ENCODE data around the gene SCFD2.
"Not testable (repeated sequence)": the region's sequence is repeated elsewhere in the genome, so short reads cannot be mapped to it uniquely, and the experiment has no call there.

SCFD2 gene

GRCh38 chr4:53043891-53044650, 321.8 kb downstream of the SCFD2 start:
- Histone ChIP-seq H3K4me3 (ENCODE audit: insufficient read length, low read depth) (no peak overlapping the region), H3K9me3 (ENCODE audit: insufficient read depth, low read length) (no peaks in the 10 kb centered on the region), H3K36me3 (ENCODE audit: insufficient read depth, insufficient read length, low read length) (no peaks in the 10 kb centered on the region), H3K4me1 (ENCODE audit: insufficient read depth, insufficient read length) (no peaks in the 10 kb centered on the region), H3K27me3 (ENCODE audit: insufficient read depth, insufficient read length) (no peaks in the 10 kb centered on the region), H3K9ac (ENCODE audit: insufficient read length, low read depth) (no peak overlapping the region)
- TF ChIP-seq ZNF274 (IDR thresholded peaks at IDR 0.05; ENCODE audit: low read depth, low read length) (no peak), YY1 (IDR thresholded peaks at IDR 0.05; ENCODE audit: insufficient read depth, insufficient read length) (no peak), SUZ12 (IDR thresholded peaks at IDR 0.05; ENCODE audit: extremely low read depth, insufficient read depth, insufficient read length) (no peak)
- DNase-seq (ENCODE audit: low read depth, low spot score): no peak

- no peaks in the 10 kb centered on the region for H3K27me3 ChIP-seq (ENCODE audit: insufficient read depth, insufficient read length)
- DNase-seq (ENCODE audit: low read depth, low spot score): no peak
- H3K4me1 ChIP-seq (ENCODE audit: insufficient read depth, insufficient read length): no peaks in the 10 kb centered on the region
- no peaks in the 10 kb centered on the region for H3K36me3 ChIP-seq (ENCODE audit: insufficient read depth, insufficient read length, low read length)
- no peak overlapping the region for H3K4me3 ChIP-seq (ENCODE audit: insufficient read length, low read depth)
- no peak overlapping the region for H3K9ac ChIP-seq (ENCODE audit: insufficient read length, low read depth)
- H3K9me3 ChIP-seq (ENCODE audit: insufficient read depth, low read length): no peaks in the 10 kb centered on the region
- TF ChIP-seq YY1 (IDR thresholded peaks at IDR 0.05; ENCODE audit: insufficient read depth, insufficient read length) (no peak), ZNF274 (IDR thresholded peaks at IDR 0.05; ENCODE audit: low read depth, low read length) (no peak), SUZ12 (IDR thresholded peaks at IDR 0.05; ENCODE audit: extremely low read depth, insufficient read depth, insufficient read length) (no peak)
Measured at GRCh38 chr4:53043055-53043454, 322.8 kb downstream of the SCFD2 start.

- Histone ChIP-seq H3K9me3 (ENCODE audit: insufficient read depth, low read length) (no peaks in the 10 kb centered on the region), H3K36me3 (ENCODE audit: insufficient read depth, insufficient read length, low read length) (no peaks in the 10 kb centered on the region), H3K27me3 (ENCODE audit: insufficient read depth, insufficient read length) (no peaks in the 10 kb centered on the region), H3K9ac (ENCODE audit: insufficient read length, low read depth) (no peak overlapping the region), H3K4me3 (ENCODE audit: insufficient read length, low read depth) (no peak overlapping the region), H3K4me1 (ENCODE audit: insufficient read depth, insufficient read length) (no peaks in the 10 kb centered on the region)
- TF ChIP-seq ZNF274 (IDR thresholded peaks at IDR 0.05; ENCODE audit: low read depth, low read length) (no peak), SUZ12 (IDR thresholded peaks at IDR 0.05; ENCODE audit: extremely low read depth, insufficient read depth, insufficient read length) (no peak), YY1 (IDR thresholded peaks at IDR 0.05; ENCODE audit: insufficient read depth, insufficient read length) (no peak)
- DNase-seq (ENCODE audit: low read depth, low spot score): no peak
Measured at GRCh38 chr4:53040851-53041250, 325.0 kb downstream of the SCFD2 start.

- no peak for TF ChIP-seq SUZ12 (IDR thresholded peaks at IDR 0.05; ENCODE audit: extremely low read depth, insufficient read depth, insufficient read length)
- TF ChIP-seq ZNF274 (IDR thresholded peaks at IDR 0.05; ENCODE audit: low read depth, low read length): no peak
- no peak for TF ChIP-seq YY1 (IDR thresholded peaks at IDR 0.05; ENCODE audit: insufficient read depth, insufficient read length)
- no peak for DNase-seq (ENCODE audit: low read depth, low spot score)
- Histone ChIP-seq H3K9ac (ENCODE audit: insufficient read length, low read depth) (no peak overlapping the region), H3K4me1 (ENCODE audit: insufficient read depth, insufficient read length) (no peaks in the 10 kb centered on the region), H3K4me3 (ENCODE audit: insufficient read length, low read depth) (no peak overlapping the region), H3K36me3 (ENCODE audit: insufficient read depth, insufficient read length, low read length) (no peaks in the 10 kb centered on the region), H3K9me3 (ENCODE audit: insufficient read depth, low read length) (no peaks in the 10 kb centered on the region), H3K27me3 (ENCODE audit: insufficient read depth, insufficient read length) (no peaks in the 10 kb centered on the region)
Measured at GRCh38 chr4:53040459-53040815, 325.4 kb downstream of the SCFD2 start.

- H3K27me3 ChIP-seq (ENCODE audit: insufficient read depth, insufficient read length): no peaks in the 10 kb centered on the region
- no peak overlapping the region for H3K4me3 ChIP-seq (ENCODE audit: insufficient read length, low read depth)
- TF ChIP-seq SUZ12 (IDR thresholded peaks at IDR 0.05; ENCODE audit: extremely low read depth, insufficient read depth, insufficient read length) (no peak), YY1 (IDR thresholded peaks at IDR 0.05; ENCODE audit: insufficient read depth, insufficient read length) (no peak), ZNF274 (IDR thresholded peaks at IDR 0.05; ENCODE audit: low read depth, low read length) (no peak)
- DNase-seq (ENCODE audit: low read depth, low spot score): no peak
- H3K36me3 ChIP-seq (ENCODE audit: insufficient read depth, insufficient read length, low read length): no peaks in the 10 kb centered on the region
- H3K4me1 ChIP-seq (ENCODE audit: insufficient read depth, insufficient read length): no peaks in the 10 kb centered on the region
- H3K9ac ChIP-seq (ENCODE audit: insufficient read length, low read depth): no peak overlapping the region
- no peaks in the 10 kb centered on the region for H3K9me3 ChIP-seq (ENCODE audit: insufficient read depth, low read length)
Measured at GRCh38 chr4:53039741-53040458, 326.0 kb downstream of the SCFD2 start.

- Histone ChIP-seq H3K9ac (ENCODE audit: insufficient read length, low read depth) (no peak overlapping the region), H3K4me3 (ENCODE audit: insufficient read length, low read depth) (no peak overlapping the region), H3K36me3 (ENCODE audit: insufficient read depth, insufficient read length, low read length) (no peaks in the 10 kb centered on the region), H3K4me1 (ENCODE audit: insufficient read depth, insufficient read length) (no peaks in the 10 kb centered on the region), H3K9me3 (ENCODE audit: insufficient read depth, low read length) (no peaks in the 10 kb centered on the region), H3K27me3 (ENCODE audit: insufficient read depth, insufficient read length) (no peaks in the 10 kb centered on the region)
- DNase-seq (ENCODE audit: low read depth, low spot score): no peak
- TF ChIP-seq YY1 (IDR thresholded peaks at IDR 0.05; ENCODE audit: insufficient read depth, insufficient read length) (no peak), ZNF274 (IDR thresholded peaks at IDR 0.05; ENCODE audit: low read depth, low read length) (no peak), SUZ12 (IDR thresholded peaks at IDR 0.05; ENCODE audit: extremely low read depth, insufficient read depth, insufficient read length) (no peak)
Measured at GRCh38 chr4:53037892-53038291, 328.0 kb downstream of the SCFD2 start.

GRCh38 chr4:53032908-53033307, 333.0 kb downstream of the SCFD2 start:
- not testable (repeated sequence) for DNase-seq (ENCODE audit: low read depth, low spot score); H3K9ac ChIP-seq (ENCODE audit: insufficient read length, low read depth); H3K4me1 ChIP-seq (ENCODE audit: insufficient read depth, insufficient read length); H3K4me3 ChIP-seq (ENCODE audit: insufficient read length, low read depth); H3K27me3 ChIP-seq (ENCODE audit: insufficient read depth, insufficient read length); H3K36me3 ChIP-seq (ENCODE audit: insufficient read depth, insufficient read length, low read length); H3K9me3 ChIP-seq (ENCODE audit: insufficient read depth, low read length)
